HG02588 (cell line): Measurements from ENCODE around the gene LTBP1.

Experiments used
- ATAC-seq: cut with Tn5 transposase; IDR thresholded peaks from one replicate; pipeline ENCODE4 v1.9.1; 2021; ENCODE audit warnings: mild to moderate bottlenecking, moderate library complexity; ENCODE audit not compliant: unreplicated experiment

Gene LTBP1

GRCh38 chr2:33071591-33071990 lies 124.8 kb downstream of the LTBP1 start:
- no peak for ATAC-seq

GRCh38 chr2:33072614-33073013 lies 125.9 kb downstream of the LTBP1 start:
- no peak for ATAC-seq

DNA sequence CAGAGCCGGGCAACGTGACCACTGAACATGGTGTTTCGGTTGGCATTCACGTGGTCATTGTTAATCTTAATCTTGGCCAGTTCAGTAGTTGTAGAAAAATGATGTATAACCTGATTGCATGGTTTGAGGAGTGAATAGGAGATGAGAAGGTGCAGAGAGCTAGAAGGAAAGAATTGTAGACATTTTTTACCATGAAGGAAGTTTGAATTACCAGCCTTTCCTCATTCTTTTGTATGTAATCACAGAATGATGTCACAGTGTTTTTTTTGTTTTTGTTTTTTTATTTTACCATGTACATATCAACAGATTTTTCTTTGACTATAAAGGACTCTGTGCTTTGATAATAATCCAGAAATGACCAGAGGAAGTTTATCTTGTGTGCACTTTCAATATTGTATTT lies 126.3 kb downstream of the LTBP1 start:
- ATAC-seq, result no peak

- no peak for ATAC-seq
Measured at GRCh38 chr2:33074197-33074596, 127.4 kb downstream of the LTBP1 start.

GRCh38 chr2:33077311-33077710 lies 130.6 kb downstream of the LTBP1 start:
- ATAC-seq, result no peak

DNA sequence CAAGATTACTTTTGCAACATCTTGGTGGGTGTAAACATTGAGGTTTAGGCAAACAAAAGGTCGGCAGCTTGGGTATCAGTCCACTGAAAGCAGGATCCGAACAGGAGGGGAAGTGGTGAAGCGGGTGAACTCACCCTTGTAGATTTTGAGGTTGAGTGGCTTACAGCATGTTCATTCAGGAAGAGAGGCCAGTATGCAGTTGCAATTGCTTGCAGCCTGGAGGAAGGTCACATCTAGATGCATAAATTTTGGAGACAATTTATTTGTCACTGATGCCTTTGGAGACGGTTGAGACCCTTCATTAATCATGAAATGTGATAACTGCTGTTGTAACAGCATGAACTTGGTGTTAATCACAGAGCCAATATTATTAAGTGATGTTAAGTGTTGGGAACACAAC lies 131.1 kb downstream of the LTBP1 start:
- no peak for ATAC-seq

DNA sequence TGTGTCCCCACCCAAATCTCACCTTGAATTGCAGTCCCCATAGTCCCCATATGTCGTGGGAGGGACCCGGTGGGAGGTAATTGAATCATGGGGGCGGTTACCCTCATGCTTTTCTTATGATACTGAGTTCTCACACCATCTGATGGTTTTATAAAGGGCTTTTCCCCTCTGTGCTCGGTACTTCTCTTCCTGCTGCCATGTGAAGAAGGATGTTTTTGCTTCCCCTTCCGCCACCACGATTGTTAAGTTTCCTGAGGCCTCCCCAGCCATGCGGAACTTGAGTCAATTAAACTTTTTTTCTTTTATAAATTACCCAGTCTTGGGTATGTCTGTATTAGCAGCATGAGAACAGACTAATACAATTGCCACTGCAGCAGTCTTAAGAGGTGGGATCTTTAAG lies 134.9 kb downstream of the LTBP1 start:
- ATAC-seq, result no peak

- no peak for ATAC-seq
Measured at GRCh38 chr2:33083699-33084387, 137.1 kb downstream of the LTBP1 start.

- ATAC-seq, result no peak
Measured at GRCh38 chr2:33084433-33084832, 137.7 kb downstream of the LTBP1 start.

DNA sequence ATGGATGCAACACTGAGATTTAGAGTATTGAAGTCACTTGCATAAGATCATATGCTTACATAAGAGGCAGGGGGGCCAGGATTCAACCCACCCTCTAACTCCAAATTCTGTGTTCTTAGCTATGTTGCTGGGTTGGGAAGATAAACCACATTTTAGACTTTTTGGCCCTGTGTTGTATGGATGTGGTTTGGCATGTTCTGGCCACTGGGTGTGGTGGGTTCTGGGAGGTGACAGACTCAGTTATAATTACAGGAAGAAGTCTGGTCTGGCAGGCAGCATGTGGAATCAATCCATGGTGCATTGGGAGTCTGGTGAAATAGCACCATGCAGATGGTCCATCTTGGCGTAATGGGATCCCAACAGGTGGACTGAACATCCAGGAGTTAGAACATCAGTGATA lies 138.9 kb downstream of the LTBP1 start:
- no peak for ATAC-seq

DNA sequence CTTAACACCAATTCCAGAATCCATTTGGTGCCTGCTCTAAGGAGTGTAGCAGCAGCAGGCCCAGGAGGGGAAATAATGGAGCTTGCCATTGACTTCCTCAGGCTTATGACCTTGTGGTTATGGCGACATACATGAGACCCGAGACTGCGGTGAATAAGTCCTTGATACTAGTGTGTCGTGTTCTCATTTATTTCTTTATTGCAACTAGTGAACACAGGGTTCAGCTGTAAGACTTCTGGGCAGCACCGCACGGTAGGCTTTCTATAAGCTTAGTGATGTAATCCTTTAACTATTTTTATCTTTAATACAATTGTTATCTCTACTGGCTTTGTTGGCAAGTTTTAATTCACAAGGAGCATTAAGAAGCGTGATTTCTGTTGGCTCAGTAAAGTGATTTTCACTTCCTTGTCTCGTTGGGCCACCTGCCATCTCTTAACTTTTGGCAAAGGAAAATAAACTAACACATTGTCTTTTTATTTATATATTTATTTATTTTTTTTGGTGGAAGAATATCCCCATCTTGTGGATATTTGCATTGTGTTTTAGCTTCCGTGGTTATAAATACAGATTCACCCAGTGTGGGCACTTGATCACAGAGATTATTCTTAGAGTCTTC lies 139.8 kb downstream of the LTBP1 start:
- no peak for ATAC-seq

GRCh38 chr2:33090553-33091134 lies 143.9 kb downstream of the LTBP1 start:
- ATAC-seq, result no peak

- ATAC-seq, result no peak
Measured at GRCh38 chr2:33091541-33092123, 144.9 kb downstream of the LTBP1 start.

GRCh38 chr2:33093283-33093993 lies 146.7 kb downstream of the LTBP1 start:
- no peak for ATAC-seq

DNA sequence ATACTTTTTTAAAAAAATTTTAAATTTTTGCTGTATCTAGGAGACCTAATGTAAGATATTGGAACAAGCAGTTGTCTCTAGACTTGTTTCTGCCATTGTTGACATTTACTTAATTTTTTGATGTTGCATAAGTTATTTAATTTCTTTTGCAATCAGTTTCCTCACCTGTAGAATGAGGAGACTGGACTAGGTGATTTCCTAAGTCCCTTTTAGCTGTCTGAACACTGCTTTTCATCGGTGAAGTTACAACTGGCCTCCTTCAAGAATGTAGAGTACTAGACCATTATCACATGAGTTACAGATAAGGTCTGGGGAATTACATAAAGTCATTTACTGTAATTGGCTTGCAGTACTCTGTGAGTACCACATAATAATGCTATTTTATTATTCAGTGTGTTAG lies 147.6 kb downstream of the LTBP1 start:
- no peak for ATAC-seq

GRCh38 chr2:33099989-33100388 lies 153.2 kb downstream of the LTBP1 start:
- no peak for ATAC-seq

- no peak for ATAC-seq
Measured at GRCh38 chr2:33100921-33101320, 154.2 kb downstream of the LTBP1 start.

GRCh38 chr2:33104052-33104623 lies 157.4 kb downstream of the LTBP1 start:
- ATAC-seq, result no peak

- no peak for ATAC-seq
Measured at GRCh38 chr2:33104726-33105125, 158.0 kb downstream of the LTBP1 start.

- no peak for ATAC-seq
Measured at GRCh38 chr2:33106115-33106514, 159.4 kb downstream of the LTBP1 start.
